Measurements from ENCODE around the gene CORO6. TPM values are rescaled to one million over a fixed set of nuclear protein-coding genes. Genes with fewer than 3 reads are reported as not detected.

CORO6 gene
- total RNA-seq, 1 donor from 2014 or later: 0.35 TPM

DNA sequence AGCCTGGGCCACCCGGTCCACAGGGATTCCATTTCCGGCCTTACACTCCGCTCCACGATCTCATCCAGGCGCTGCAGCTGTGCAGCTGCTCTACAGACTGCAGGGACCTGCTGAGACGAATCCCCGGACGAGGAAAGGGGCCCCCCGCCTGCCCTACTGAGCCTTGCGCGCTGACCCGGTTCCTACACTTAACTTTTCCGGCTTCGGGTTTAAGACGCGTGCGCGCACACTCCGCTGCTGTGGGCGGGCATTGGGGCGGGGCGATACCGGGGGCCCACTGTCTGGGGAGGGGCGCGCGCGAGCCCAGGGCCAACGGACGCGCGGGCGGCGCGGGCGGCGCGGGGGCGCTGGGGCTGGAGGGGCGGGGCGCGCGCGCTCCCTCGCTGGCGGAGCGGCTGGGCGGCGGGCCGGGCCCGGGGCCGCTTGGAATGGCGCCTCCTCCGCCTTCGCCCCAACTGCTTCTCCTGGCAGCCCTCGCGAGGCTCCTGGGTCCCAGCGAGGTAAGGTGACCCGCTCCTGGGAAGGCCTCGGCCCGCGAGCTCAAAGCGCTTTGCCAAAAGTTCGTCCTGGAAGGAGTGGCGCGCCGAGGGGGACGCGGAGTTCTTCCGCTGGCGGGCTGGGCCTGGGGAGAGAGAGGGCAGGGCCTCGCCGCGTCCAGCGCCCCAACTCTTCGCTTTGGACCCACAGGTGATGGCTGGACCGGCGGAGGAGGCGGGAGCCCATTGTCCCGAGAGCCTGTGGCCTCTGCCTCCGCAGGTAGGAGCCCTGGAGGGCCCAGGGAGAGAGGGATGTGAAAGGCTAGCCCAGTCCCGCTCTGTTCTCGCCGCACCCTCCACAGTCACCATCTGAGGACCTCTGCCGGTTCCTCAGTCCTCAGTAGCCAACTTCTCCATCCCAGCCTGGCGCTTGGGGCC lies 54.1 kb downstream of the CORO6 start, which contains the start of gene TP53I13:
Gene TP53I13, plus strand, starts transcription at position 371 of the 914 bp plus-strand sequence. Its CDS starts 58 bp downstream, at position 429.
- DNase-seq (ENCODE audit: low spot score) (peak; percentile 91), ATAC-seq (peak; percentile 52)

GRCh38 chr17:29567554-29568330 lies 55.0 kb downstream of the CORO6 start:
- DNase-seq (ENCODE audit: low spot score): peak; percentile 70

DNA sequence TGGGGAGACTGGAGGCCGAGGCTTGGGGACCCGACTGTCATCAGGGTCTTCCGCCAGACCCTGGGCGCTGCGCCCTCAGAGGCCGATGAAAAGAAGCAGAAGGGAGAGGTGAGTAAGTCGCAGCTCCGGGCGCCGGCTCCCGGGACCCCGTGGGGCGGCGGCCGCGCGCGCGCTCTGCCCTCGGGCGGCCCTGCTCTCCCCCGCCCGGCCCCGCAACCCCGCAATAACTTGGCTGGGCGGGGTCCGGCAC lies 55.5 kb downstream of the CORO6 start:
- DNase-seq (ENCODE audit: low spot score) (no peak), ATAC-seq (peak; percentile 0)

More at GRCh38 chr17:29567554-29568330, 55.0 kb downstream of the CORO6 start:
- ATAC-seq: peak; percentile 39

DNA sequence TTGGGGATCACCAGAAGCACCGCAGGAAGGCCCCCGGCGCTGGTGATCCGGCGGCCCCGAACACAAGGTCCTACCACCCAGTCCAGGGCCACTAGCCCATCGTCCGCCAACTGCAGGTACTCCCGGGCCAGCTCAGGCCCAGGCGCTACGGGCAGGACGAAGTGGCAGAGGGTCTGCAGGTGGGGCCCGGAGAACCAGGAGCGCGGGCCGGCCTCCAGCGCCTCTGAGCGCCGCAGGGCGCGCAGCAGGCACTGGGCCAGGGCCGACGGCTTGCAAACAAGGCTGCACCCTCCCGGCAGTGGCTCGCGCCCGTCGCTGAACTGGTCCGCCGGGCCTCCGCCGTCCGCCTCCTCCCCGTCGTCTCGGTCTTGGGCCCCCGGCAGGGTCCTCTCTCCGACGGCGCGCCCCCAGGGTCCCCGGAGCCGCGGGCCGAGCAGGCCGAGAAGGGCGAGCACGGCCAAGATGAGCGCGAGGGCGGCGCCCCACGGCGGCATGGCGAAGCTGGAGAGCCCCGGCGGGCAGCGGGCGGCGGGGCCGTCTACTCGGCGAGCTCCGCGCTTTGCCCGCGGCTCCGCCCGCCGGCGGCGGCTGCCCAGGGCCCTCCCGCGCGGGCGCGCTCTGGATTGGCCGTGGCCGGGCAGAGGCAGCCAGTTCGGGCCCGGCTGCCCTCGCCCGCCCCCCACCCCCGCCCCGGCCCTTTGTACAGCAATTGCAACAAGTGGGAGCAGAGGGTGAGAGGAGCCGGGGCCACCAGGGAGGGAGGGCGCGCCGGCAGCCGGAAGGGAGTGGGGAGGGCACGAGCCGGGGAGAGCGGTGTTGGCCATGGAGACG lies 56.0 kb downstream of the CORO6 start, which contains the start of gene ABHD15:
Gene ABHD15, minus strand, starts transcription at position 565 of the 831 bp plus-strand sequence. Its CDS starts 71 bp downstream, at position 494.
- peak; percentile 71 for ATAC-seq
- DNase-seq (ENCODE audit: low spot score): peak; percentile 91

DNA sequence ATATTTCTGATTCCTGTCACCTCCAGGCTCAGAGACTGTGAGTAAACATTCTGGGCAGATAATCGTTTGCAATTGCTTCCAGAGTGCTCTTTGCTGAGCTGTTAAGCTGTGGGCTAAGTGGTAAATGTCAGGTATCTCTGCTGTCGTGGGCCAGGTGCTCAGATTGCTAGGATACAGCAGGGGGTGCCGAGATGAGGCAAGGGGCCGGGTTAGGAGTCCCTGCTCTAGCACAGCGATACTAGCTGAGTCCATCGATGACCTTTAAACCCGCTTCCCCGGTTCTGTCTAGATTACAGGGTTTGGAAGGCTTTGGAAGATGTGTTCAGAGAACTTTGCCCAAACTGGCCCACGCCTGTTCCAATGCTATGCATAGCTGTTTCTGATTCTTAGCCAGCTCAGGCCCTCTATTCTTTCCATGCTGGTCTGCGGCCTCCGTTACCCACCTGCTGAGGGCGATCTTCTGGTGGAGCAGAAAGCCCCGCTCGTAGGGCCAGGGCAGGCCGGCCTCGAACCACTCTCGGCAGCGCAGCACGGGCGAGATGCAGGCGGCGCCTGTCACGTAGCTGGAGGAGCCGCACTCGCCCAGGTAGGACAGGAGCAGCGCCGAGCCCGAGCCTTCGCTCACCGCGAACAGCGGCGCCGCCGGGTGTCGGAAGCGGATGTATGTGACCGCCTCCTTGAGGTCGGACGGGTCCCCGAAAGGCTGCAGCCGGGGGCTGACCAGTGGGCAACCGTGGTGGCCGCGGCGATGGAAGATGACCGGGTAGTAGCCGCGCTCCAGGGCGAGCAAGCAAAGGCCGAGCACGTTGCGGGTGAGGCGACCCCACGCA lies 56.9 kb downstream of the CORO6 start:
- ATAC-seq: peak; percentile 47
- DNase-seq (ENCODE audit: low spot score): peak; percentile 83

Other genes with a start within 250 kb of the CORO6 start
- 20.9 TPM for gene TAOK1, start 232.5 kb downstream of the CORO6 start, total RNA-seq
- 31.2 TPM for gene ABHD15, start 55.9 kb downstream of the CORO6 start, total RNA-seq
- 84.2 TPM for gene TP53I13, start 54.2 kb downstream of the CORO6 start, total RNA-seq
- 9.4 TPM for gene GIT1, start 33.3 kb downstream of the CORO6 start, total RNA-seq
- gene ANKRD13B, start 29.8 kb downstream of the CORO6 start, total RNA-seq: 1.3 TPM